Neural cell (in vitro differentiated cells): ENCODE data around the gene S100P. TPM values are rescaled to one million over a fixed set of nuclear protein-coding genes. Genes with fewer than 3 reads are reported as not detected.

Source experiments
- H2AFZ ChIP-seq: fragments of 200-600, 300-800 bp; sonication (generic), shearing (Covaris generic); 2 replicates; pipeline ENCODE4 v1.6.0; 2014; ENCODE audit warnings: low read depth, mild to moderate bottlenecking, antibody characterized with exemption, low read length, moderate library complexity
- H3F3A ChIP-seq: fragments of 200-600 bp; shearing (Covaris generic); 2 replicates; pipeline ENCODE4 v1.6.1; 2016; ENCODE audit warnings: mild to moderate bottlenecking, moderate library complexity, mixed read lengths, antibody characterized with exemption, low read length; ENCODE audit not compliant: insufficient read depth, poor library complexity, severe bottlenecking
- H3K27ac ChIP-seq: fragments of 200-600, 300-800 bp; sonication (generic), shearing (Covaris generic); 2 replicates; pipeline ENCODE4 v1.5.1; 2014; ENCODE audit warnings: mild to moderate bottlenecking, low read length, moderate library complexity
- H3K27me3 ChIP-seq: fragments of 300-800, 200-600 bp; sonication (generic), shearing (Covaris generic); 2 replicates; pipeline ENCODE4 v1.6.0; 2014; ENCODE audit warnings: mild to moderate bottlenecking, low read depth, low read length, moderate library complexity; ENCODE audit not compliant: insufficient read depth
- H3K36me3 ChIP-seq: fragments of 300-800, 200-600 bp; sonication (generic), shearing (Covaris generic); 2 replicates; pipeline ENCODE4 v1.5.1; 2014; ENCODE audit warnings: mild to moderate bottlenecking, antibody characterized with exemption, low read length, moderate library complexity; ENCODE audit not compliant: insufficient read depth
- H3K4me2 ChIP-seq: fragments of 300-800, 200-600 bp; sonication (generic), shearing (Covaris generic); 2 replicates; pipeline ENCODE4 v1.6.0; 2014; ENCODE audit warnings: mild to moderate bottlenecking, low read length
- H3K4me3 ChIP-seq: fragments of 300-800, 200-600 bp; sonication (generic), shearing (Covaris generic); 2 replicates; pipeline ENCODE4 v1.5.1; 2014; ENCODE audit warnings: mild to moderate bottlenecking, low read length, moderate library complexity
- H3K79me2 ChIP-seq: fragments of 200-600 bp; shearing (Covaris generic); replicated peaks from 2 replicates; pipeline ENCODE4 v1.6.0; 2014; ENCODE audit warnings: mild to moderate bottlenecking, low read length, moderate library complexity; ENCODE audit not compliant: insufficient read depth
- H3K9ac ChIP-seq: fragments of 300-800, 200-600 bp; sonication (generic), shearing (Covaris generic); 2 replicates; pipeline ENCODE4 v1.6.1; 2016; ENCODE audit warnings: mild to moderate bottlenecking, low read length, mixed read lengths
- H3K9me2 ChIP-seq: fragments of 200-600 bp; shearing (Covaris generic); 2 replicates; pipeline ENCODE4 v1.6.1; 2016; ENCODE audit warnings: mild to moderate bottlenecking, low read length, mixed read lengths; ENCODE audit not compliant: insufficient read depth
- H3K9me3 ChIP-seq: fragments of 200-600, 300-800 bp; sonication (generic), shearing (Covaris generic); 2 replicates; pipeline ENCODE4 v1.6.1; 2016; ENCODE audit warnings: mild to moderate bottlenecking, mixed run types, low read length, moderate library complexity, mixed read lengths
- H4K20me1 ChIP-seq: fragments of 200-600 bp; shearing (Covaris generic); 2 replicates; pipeline ENCODE4 v1.6.1; 2016; ENCODE audit warnings: mild to moderate bottlenecking, mixed run types; ENCODE audit not compliant: insufficient read depth
- CTCF ChIP-seq: fragments of 450-650 bp; IDR thresholded peaks from 2 replicates; pipeline ENCODE4 v1.5.1; 2014; ENCODE audit warnings: antibody characterized with exemption, mild to moderate bottlenecking, moderate library complexity; ENCODE audit not compliant: poor library complexity, severe bottlenecking
- EP300 ChIP-seq: fragments of 450-650 bp; conservative IDR thresholded peaks from 2 replicates; pipeline ENCODE4 v1.6.1; 2014; ENCODE audit warnings: antibody characterized with exemption, mild to moderate bottlenecking, moderate library complexity; ENCODE audit not compliant: poor library complexity, severe bottlenecking
- EZH2 ChIP-seq: fragments of 200-600, 300-800 bp; shearing (Covaris generic), sonication (generic); IDR thresholded peaks from 2 replicates; pipeline ENCODE4 v1.6.1; 2014; ENCODE audit warnings: antibody characterized with exemption, low read length, borderline replicate concordance, mild to moderate bottlenecking; ENCODE audit not compliant: insufficient read depth, poor library complexity, severe bottlenecking
- MXI1 ChIP-seq: fragments of 450-650 bp; conservative IDR thresholded peaks from 2 replicates; pipeline ENCODE4 v1.6.1; 2014; ENCODE audit warnings: antibody characterized with exemption, mild to moderate bottlenecking; ENCODE audit not compliant: poor library complexity, severe bottlenecking
- POLR2AphosphoS5 ChIP-seq: IDR thresholded peaks from 2 replicates; pipeline ENCODE4 v1.6.1; 2012
- RAD21 ChIP-seq: fragments of 450-650 bp; conservative IDR thresholded peaks from 2 replicates; pipeline ENCODE4 v1.6.1; 2014; ENCODE audit warnings: antibody characterized with exemption, mild to moderate bottlenecking, moderate library complexity
- REST ChIP-seq: IDR thresholded peaks from 2 replicates; pipeline ENCODE4 v1.6.1; 2012; ENCODE audit warnings: borderline replicate concordance
- SMC3 ChIP-seq: fragments of 450-650 bp; conservative IDR thresholded peaks from 2 replicates; pipeline ENCODE4 v1.6.1; 2014; ENCODE audit warnings: antibody characterized with exemption, mild to moderate bottlenecking, moderate library complexity; ENCODE audit not compliant: poor library complexity
- TAF1 ChIP-seq: IDR thresholded peaks from 2 replicates; pipeline ENCODE4 v1.6.1; 2012; ENCODE audit warnings: low read depth
- polyA plus RNA-seq: library from polyadenylated mRNA; depleted of rRNA; stranded (reverse); fragments of >200 nt; gene quantifications from 2 replicates; pipeline ENCODE4 v1.2.3, GENCODE V29; 2014

Gene S100P
- polyA plus RNA-seq, 1 donor from 2014 or later, result not detected

GRCh38 chr4:6720202-6720699, 26.6 kb downstream of the S100P start:
- Histone ChIP-seq H3K79me2 (peaks cover 21% of the 10 kb centered on the region), H3K36me3 (no peaks in the 10 kb centered on the region), H3K9ac (no peak overlapping the region), H3K27ac (no peak overlapping the region), H3K27me3 (no peaks in the 10 kb centered on the region), H4K20me1 (no peaks in the 10 kb centered on the region), H3K9me2 (no peaks in the 10 kb centered on the region), H3F3A (no peaks in the 10 kb centered on the region), H3K4me2 (no peak overlapping the region), H3K4me3 (no peak overlapping the region), H3K9me3 (no peaks in the 10 kb centered on the region), H2AFZ (no peak overlapping the region)
- TF ChIP-seq MXI1 (peak; percentile 21), TAF1 (no peak), CTCF (peak; percentile 96), SMC3 (peak; percentile 94), POLR2AphosphoS5 (no peak), RAD21 (peak; percentile 98)

GRCh38 chr4:6721121-6721520, 27.4 kb downstream of the S100P start:
- Histone ChIP-seq H3F3A (no peaks in the 10 kb centered on the region), H3K9me3 (no peaks in the 10 kb centered on the region), H3K27ac (no peak overlapping the region)

More at GRCh38 chr4:6721121-6721520, 27.4 kb downstream of the S100P start:
- no peak overlapping the region for H2AFZ ChIP-seq
- H3K27me3 ChIP-seq, result no peaks in the 10 kb centered on the region
- H3K79me2 ChIP-seq, result peaks cover 21% of the 10 kb centered on the region
- TF ChIP-seq POLR2AphosphoS5 (no peak), RAD21 (no peak), EP300 (no peak), CTCF (no peak), SMC3 (no peak), REST (no peak), TAF1 (no peak), EZH2 (no peak), MXI1 (no peak)
- no peaks in the 10 kb centered on the region for H3K9me2 ChIP-seq
- no peaks in the 10 kb centered on the region for H3K36me3 ChIP-seq
- no peak overlapping the region for H3K9ac ChIP-seq
- H3K4me3 ChIP-seq, result no peak overlapping the region
- no peak overlapping the region for H3K4me2 ChIP-seq
- H4K20me1 ChIP-seq, result no peaks in the 10 kb centered on the region
